Ishikawa (cell line): Measurements from ENCODE around the gene MYO15A.

ENCODE experiments used
- CEBPB ChIP-seq: IDR thresholded peaks from 2 replicates; pipeline ENCODE4 v1.6.1; 2012
- CREB1 ChIP-seq: IDR thresholded peaks from 2 replicates; pipeline ENCODE4 v1.6.1; 2012; ENCODE audit warnings: low read depth
- EGR1 ChIP-seq: IDR thresholded peaks from 2 replicates; pipeline ENCODE4 v1.6.1; 2012
- EP300 ChIP-seq: IDR thresholded peaks from 2 replicates; pipeline ENCODE4 v1.6.1; 2012; ENCODE audit warnings: borderline replicate concordance
- MAX ChIP-seq: IDR thresholded peaks from 2 replicates; pipeline ENCODE4 v1.6.1; 2012
- REST ChIP-seq: IDR thresholded peaks from 2 replicates; pipeline ENCODE4 v1.6.1; 2012; ENCODE audit warnings: low read depth, mild to moderate bottlenecking
- TCF12 ChIP-seq: IDR thresholded peaks from 2 replicates; pipeline ENCODE4 v1.6.1; 2012; ENCODE audit warnings: low read depth
- USF1 ChIP-seq: IDR thresholded peaks from 2 replicates; pipeline ENCODE4 v1.6.1; 2012

- TF ChIP-seq EP300, result no peak
- TF ChIP-seq MAX, result no peak
- no peak for TF ChIP-seq REST
- no peak for TF ChIP-seq CEBPB
- no peak for TF ChIP-seq USF1
- TF ChIP-seq CREB1, result no peak
- no peak for TF ChIP-seq EGR1
- TF ChIP-seq TCF12, result no peak
Measured at GRCh38 chr17:18115517-18115916, 7.0 kb downstream of the MYO15A start.
